DND-41 (cell line): ENCODE measurements around the gene CNTNAP1.
A peak's percentile ranks its signal among the peaks of the same experiment; 100 is the strongest.

Experiments
- ATAC-seq: fragments of 200-7000 bp; cut with Tn5 transposase; 3 replicates; pipeline ENCODE4 v1.9.1; 2021; ENCODE audit warnings: low read depth; ENCODE audit not compliant: insufficient read depth
- DNase-seq: peaks from one replicate; pipeline ENCODE4 v3.0.0-alpha.2; 2020
- H2AFZ ChIP-seq: 2 replicates; pipeline ENCODE4 v1.6.0; 2012; ENCODE audit warnings: low read depth, low read length
- H3K27ac ChIP-seq: 2 replicates; pipeline ENCODE4 v1.5.1; 2012; ENCODE audit warnings: low read length, inconsistent platforms
- H3K27me3 ChIP-seq: fragments of 200-600 bp; sonication (generic); 2 replicates; pipeline ENCODE4 v1.6.0; 2012; ENCODE audit warnings: low read length, mild to moderate bottlenecking, inconsistent platforms; ENCODE audit not compliant: insufficient read depth, poor library complexity
- H3K36me3 ChIP-seq: 2 replicates; pipeline ENCODE4 v1.5.1; 2012; ENCODE audit warnings: low read length, inconsistent platforms; ENCODE audit not compliant: insufficient read depth
- H3K4me1 ChIP-seq: 2 replicates; pipeline ENCODE4 v1.5.1; 2012; ENCODE audit warnings: mild to moderate bottlenecking, low read length; ENCODE audit not compliant: insufficient read depth
- H3K4me2 ChIP-seq: 2 replicates; pipeline ENCODE4 v1.6.0; 2012; ENCODE audit warnings: mild to moderate bottlenecking, moderate library complexity, low read length, inconsistent platforms; ENCODE audit not compliant: insufficient read depth
- H3K4me3 ChIP-seq, 2 experiments: fragments of 200-600 bp in 1 of 2; shearing (Covaris generic) in 1 of 2; 2 replicates each; pipeline ENCODE4 v1.5.1; 2012 to 2016; ENCODE audit warnings: inconsistent platforms in 2 of 2, low read length in 2 of 2, mild to moderate bottlenecking in 2 of 2, low read depth in 1 of 2, moderate library complexity in 1 of 2
- H3K79me2 ChIP-seq: 2 replicates; pipeline ENCODE4 v1.6.0; 2012; ENCODE audit warnings: low read length, inconsistent platforms; ENCODE audit not compliant: insufficient read depth
- H3K9ac ChIP-seq: 2 replicates; pipeline ENCODE4 v1.6.0; 2012; ENCODE audit warnings: low read depth, mild to moderate bottlenecking, inconsistent platforms, low read length, moderate library complexity
- H3K9me3 ChIP-seq: 2 replicates; pipeline ENCODE4 v1.5.1; 2012; ENCODE audit warnings: low read length, moderate library complexity, mild to moderate bottlenecking, inconsistent platforms; ENCODE audit not compliant: insufficient read depth, severe bottlenecking
- H4K20me1 ChIP-seq: 2 replicates; pipeline ENCODE4 v1.6.0; 2012; ENCODE audit warnings: low read length; ENCODE audit not compliant: insufficient read depth
- EZH2 ChIP-seq: IDR thresholded peaks from 3 replicates; pipeline ENCODE4 v1.6.1; 2012; ENCODE audit warnings: borderline replicate concordance, low read depth, mild to moderate bottlenecking, moderate library complexity, low read length, inconsistent platforms; ENCODE audit not compliant: severe bottlenecking
- TF ChIP-seq, protein P1 (sequence below): IDR thresholded peaks from 2 replicates; pipeline ENCODE4 v1.5.1; 2012; ENCODE audit warnings: borderline replicate concordance, low read length, moderate library complexity, mild to moderate bottlenecking; ENCODE audit not compliant: poor library complexity, severe bottlenecking; ENCODE audit errors: extremely low read depth

Gene CNTNAP1

DNA sequence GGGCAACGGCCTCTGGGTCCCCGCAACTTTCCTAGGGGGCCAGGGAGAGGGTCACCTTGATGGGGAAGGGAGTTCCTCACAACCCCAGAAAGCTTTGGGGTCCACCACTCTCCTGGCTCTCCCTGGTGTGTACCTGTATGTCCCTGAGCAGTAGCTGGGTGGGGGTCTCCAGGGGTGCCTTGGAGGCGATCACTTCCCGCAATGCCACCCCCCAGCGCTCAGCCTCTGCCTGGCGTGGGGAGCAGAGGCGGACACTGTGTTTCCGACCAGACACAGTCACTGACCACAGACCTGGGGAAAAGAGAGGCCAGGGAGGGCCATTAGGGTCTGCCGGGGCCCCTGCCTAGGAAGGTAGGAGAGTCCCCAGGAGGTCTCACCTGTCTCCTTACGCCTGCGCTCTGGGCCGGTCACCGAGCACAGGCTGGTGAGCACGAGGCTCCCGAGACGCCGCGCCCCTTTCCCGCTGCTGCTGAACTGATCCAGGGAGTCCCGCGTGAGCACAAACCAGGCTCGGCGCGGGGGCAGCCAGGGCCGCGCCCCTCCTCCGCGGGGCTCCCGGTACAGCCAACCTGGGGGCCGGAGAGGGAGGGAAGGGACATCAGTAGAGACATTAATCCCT is 9.0 kb upstream of the CNTNAP1 start:
- Histone ChIP-seq H3K27me3 (peaks cover 12% of the 10 kb centered on the region), H3K9ac (no peak overlapping the region), H4K20me1 (peaks cover 11% of the 10 kb centered on the region), H3K36me3 (peaks cover 17% of the 10 kb centered on the region), H3K4me3 (no peak overlapping the region), H3K4me2 (no peak overlapping the region), H3K27ac (no peak overlapping the region), H2AFZ (no peak overlapping the region), H3K9me3 (no peaks in the 10 kb centered on the region), H3K79me2 (no peaks in the 10 kb centered on the region), H3K4me1 (peaks cover 32% of the 10 kb centered on the region)
- DNase-seq (no peak), ATAC-seq (no peak)
- TF ChIP-seq EZH2: no peak
- TF ChIP-seq, protein P1, sequence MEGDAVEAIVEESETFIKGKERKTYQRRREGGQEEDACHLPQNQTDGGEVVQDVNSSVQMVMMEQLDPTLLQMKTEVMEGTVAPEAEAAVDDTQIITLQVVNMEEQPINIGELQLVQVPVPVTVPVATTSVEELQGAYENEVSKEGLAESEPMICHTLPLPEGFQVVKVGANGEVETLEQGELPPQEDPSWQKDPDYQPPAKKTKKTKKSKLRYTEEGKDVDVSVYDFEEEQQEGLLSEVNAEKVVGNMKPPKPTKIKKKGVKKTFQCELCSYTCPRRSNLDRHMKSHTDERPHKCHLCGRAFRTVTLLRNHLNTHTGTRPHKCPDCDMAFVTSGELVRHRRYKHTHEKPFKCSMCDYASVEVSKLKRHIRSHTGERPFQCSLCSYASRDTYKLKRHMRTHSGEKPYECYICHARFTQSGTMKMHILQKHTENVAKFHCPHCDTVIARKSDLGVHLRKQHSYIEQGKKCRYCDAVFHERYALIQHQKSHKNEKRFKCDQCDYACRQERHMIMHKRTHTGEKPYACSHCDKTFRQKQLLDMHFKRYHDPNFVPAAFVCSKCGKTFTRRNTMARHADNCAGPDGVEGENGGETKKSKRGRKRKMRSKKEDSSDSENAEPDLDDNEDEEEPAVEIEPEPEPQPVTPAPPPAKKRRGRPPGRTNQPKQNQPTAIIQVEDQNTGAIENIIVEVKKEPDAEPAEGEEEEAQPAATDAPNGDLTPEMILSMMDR: no peak

DNA sequence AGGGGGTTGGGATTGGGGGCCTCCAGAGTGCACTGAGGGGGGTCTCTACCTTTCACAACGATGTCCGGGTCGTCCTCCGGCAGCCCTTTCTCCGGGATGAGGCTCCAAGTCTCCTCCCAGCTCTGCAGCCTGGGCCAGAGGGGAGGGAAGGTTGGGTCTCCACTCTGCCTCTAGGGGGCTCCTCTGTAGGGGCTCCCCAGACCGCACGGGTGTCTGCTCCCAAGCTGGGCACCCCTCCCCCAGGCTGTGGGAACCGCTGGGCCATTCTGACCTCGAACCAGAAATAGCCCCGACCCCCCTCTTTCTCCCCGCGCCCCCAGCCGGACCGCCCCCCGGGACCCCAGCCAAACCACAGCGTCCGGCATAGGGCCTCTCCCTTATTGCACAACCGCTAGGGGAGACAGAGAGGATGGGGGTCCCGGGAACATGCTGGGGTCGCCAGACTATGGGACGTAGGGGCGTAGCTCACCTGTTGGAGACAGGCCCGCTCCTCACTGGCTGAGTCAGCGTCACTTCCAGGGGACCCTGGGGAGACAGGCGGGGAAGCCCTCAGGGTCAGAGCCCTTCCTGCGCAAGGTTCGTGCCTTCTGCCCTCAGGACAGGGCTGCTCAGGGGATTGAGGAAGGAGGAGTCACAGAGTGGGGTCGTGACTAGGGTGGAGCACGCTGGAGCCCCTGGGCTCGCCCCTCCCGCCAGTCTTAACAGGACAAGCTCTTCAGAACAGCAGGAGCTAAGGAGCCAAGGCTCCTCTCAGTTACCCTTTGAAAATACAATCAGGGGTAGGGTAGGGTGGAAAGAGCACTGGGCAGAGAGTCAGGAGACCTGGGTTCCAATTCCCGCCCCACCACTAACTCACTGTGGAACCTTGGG is 8.2 kb upstream of the CNTNAP1 start:
- Histone ChIP-seq H3K4me1 (peaks cover 39% of the 10 kb centered on the region), H3K27me3 (peaks cover 12% of the 10 kb centered on the region), H3K4me2 (peak overlapping the region; percentile 97; the same call in 1 of the 2 replicates), H3K9ac (no peak overlapping the region), H4K20me1 (peaks cover 11% of the 10 kb centered on the region), H2AFZ (no peak overlapping the region), H3K9me3 (no peaks in the 10 kb centered on the region), H3K36me3 (peaks cover 15% of the 10 kb centered on the region), H3K27ac (no peak overlapping the region), H3K4me3 (no peak overlapping the region), H3K79me2 (no peaks in the 10 kb centered on the region)
- no peak for TF ChIP-seq EZH2
- TF ChIP-seq, protein P1: peak; percentile 54
- peak; percentile 21 for DNase-seq
- no peak for ATAC-seq

DNA sequence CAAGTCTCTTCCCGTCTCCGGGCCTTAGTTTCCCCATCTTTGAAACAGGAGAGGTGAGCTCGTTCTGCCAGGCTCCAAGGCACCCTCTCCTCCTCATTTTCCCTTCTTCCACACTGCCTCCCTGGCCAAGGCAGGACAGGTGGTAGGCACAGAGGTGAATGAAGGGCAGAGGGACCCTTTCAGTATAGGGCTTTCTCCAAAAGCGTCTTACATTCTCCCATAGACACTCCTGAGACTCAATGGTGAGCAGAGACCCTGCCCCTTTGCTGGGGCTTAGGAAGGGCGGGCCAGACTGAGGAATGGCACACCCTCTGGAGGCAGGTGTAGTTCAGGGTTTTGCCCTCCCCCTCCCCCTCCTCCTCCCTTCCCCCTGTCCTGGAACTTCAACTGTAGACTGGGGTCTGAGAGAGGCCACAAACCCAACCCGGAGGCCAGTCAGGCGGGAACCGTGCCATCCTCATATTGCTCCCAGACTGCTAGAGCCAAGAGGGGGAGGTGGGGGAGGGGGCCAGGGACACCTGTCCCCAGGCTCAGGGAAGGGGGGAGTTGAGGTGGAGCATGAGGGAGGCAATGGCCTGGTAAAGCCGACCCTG is 7.5 kb upstream of the CNTNAP1 start:
- no peak overlapping the region for H3K27ac ChIP-seq
- no peak for DNase-seq

More for the DNA sequence above, 7.5 kb upstream of the CNTNAP1 start:
- Histone ChIP-seq H3K36me3 (peaks cover 8% of the 10 kb centered on the region; the same call in 1 of the 2 replicates), H3K9ac (peak overlapping the region; percentile 55; the same call in 1 of the 2 replicates), H3K79me2 (no peaks in the 10 kb centered on the region), H3K4me2 (peak overlapping the region; percentile 97), H2AFZ (no peak overlapping the region), H3K4me3 (peak overlapping the region in 1 of 2 experiments; percentile 64; a peak in 1 of 4 replicates), H3K27me3 (peaks cover 12% of the 10 kb centered on the region), H3K9me3 (no peaks in the 10 kb centered on the region), H3K4me1 (peaks cover 46% of the 10 kb centered on the region), H4K20me1 (peaks cover 11% of the 10 kb centered on the region)
- no peak for ATAC-seq
- no peak for TF ChIP-seq EZH2
- TF ChIP-seq, protein P1: no peak
